GM23338 (cell line): ENCODE results near the gene CTDP1. TPM values are rescaled to one million over a fixed set of nuclear protein-coding genes. Genes with fewer than 3 reads are reported as not detected.

Experiments
- ATAC-seq: fragments of 200-7000 bp; cut with Tn5 transposase; 3 replicates; pipeline ENCODE4 v1.9.1; 2020
- DNase-seq: peaks from one replicate; pipeline ENCODE4 v3.0.0-alpha.2; 2015; ENCODE audit warnings: low spot score
- H2AFZ ChIP-seq: fragments of 200-600 bp; sonication (generic); 2 replicates; pipeline ENCODE4 v1.8.0; 2016; ENCODE audit warnings: antibody characterized with exemption, mild to moderate bottlenecking, moderate library complexity
- H3F3A ChIP-seq: fragments of 200-600 bp; sonication (generic); replicated peaks from 2 replicates; pipeline ENCODE4 v1.8.0; 2017; ENCODE audit warnings: antibody characterized with exemption, mixed run types, low read depth
- H3K27ac ChIP-seq: fragments of 200-600 bp; sonication (generic); 2 replicates; pipeline ENCODE4 v1.6.1; 2016; ENCODE audit warnings: low read depth
- H3K27me3 ChIP-seq: fragments of 200-600 bp; sonication (generic); 2 replicates; pipeline ENCODE4 v1.8.0; 2016; ENCODE audit warnings: mild to moderate bottlenecking, mixed run types, moderate library complexity; ENCODE audit not compliant: insufficient read depth
- H3K36me3 ChIP-seq: fragments of 200-600 bp; sonication (generic); 2 replicates; pipeline ENCODE4 v1.8.0; 2016; ENCODE audit warnings: mild to moderate bottlenecking; ENCODE audit not compliant: insufficient read depth
- H3K4me1 ChIP-seq: fragments of 200-600 bp; sonication (generic); 2 replicates; pipeline ENCODE4 v1.8.0; 2016; ENCODE audit warnings: mild to moderate bottlenecking, moderate library complexity; ENCODE audit not compliant: insufficient read depth
- H3K4me2 ChIP-seq: fragments of 200-600 bp; sonication (generic); 2 replicates; pipeline ENCODE4 v1.7.1; 2017; ENCODE audit warnings: mixed run types
- H3K4me3 ChIP-seq: fragments of 200-600 bp; sonication (generic); 2 replicates; pipeline ENCODE4 v1.6.1; 2016; ENCODE audit warnings: mixed run types
- H3K79me2 ChIP-seq: fragments of 200-600 bp; sonication (generic); replicated peaks from 2 replicates; pipeline ENCODE4 v1.8.0; 2017; ENCODE audit warnings: mild to moderate bottlenecking; ENCODE audit not compliant: insufficient read depth
- H3K9me2 ChIP-seq: fragments of 200-600 bp; sonication (generic); 2 replicates; pipeline ENCODE4 v1.8.0; 2017; ENCODE audit not compliant: insufficient read depth
- H4K20me1 ChIP-seq: fragments of 200-600 bp; sonication (generic); replicated peaks from 2 replicates; pipeline ENCODE4 v1.8.0; 2017; ENCODE audit warnings: mild to moderate bottlenecking; ENCODE audit not compliant: insufficient read depth
- H3K27ac Mint-ChIP-seq: 2 replicates; pipeline ENCODE4 v1.8.0; 2020; ENCODE audit warnings: inconsistent platforms, mild to moderate bottlenecking, moderate library complexity, mixed read lengths
- H3K27me3 Mint-ChIP-seq: 3 replicates; pipeline ENCODE4 v1.8.0; 2022; ENCODE audit warnings: low read depth, mild to moderate bottlenecking, moderate library complexity, mixed read lengths, inconsistent platforms; ENCODE audit not compliant: insufficient read depth, poor library complexity
- H3K36me3 Mint-ChIP-seq: 3 replicates; pipeline ENCODE4 v1.8.0; 2021; ENCODE audit warnings: low read depth, mild to moderate bottlenecking, inconsistent platforms, moderate library complexity, mixed read lengths
- H3K4me1 Mint-ChIP-seq: 3 replicates; pipeline ENCODE4 v1.8.0; 2020; ENCODE audit warnings: mild to moderate bottlenecking, inconsistent platforms, mixed read lengths
- H3K4me3 Mint-ChIP-seq: 3 replicates; pipeline ENCODE4 v1.8.0; 2021; ENCODE audit warnings: moderate library complexity, mild to moderate bottlenecking, inconsistent platforms, mixed read lengths
- H3K9me3 Mint-ChIP-seq: 3 replicates; pipeline ENCODE4 v1.8.0; 2020; ENCODE audit warnings: moderate library complexity, mild to moderate bottlenecking, inconsistent platforms, mixed read lengths
- CREB1 ChIP-seq: fragments of 250-450 bp; sonication (Bioruptor Pico); IDR thresholded peaks from 2 replicates; pipeline ENCODE4 v1.5.0; 2020; ENCODE audit warnings: low read depth, mild to moderate bottlenecking, moderate library complexity
- EZH2 ChIP-seq: fragments of 200-600 bp; sonication (generic); IDR thresholded peaks from one replicate; pipeline ENCODE4 v1.8.0; 2017; ENCODE audit warnings: antibody characterized with exemption, mild to moderate bottlenecking, low read depth; ENCODE audit not compliant: unreplicated experiment
- EZH2phosphoT487 ChIP-seq: fragments of 200-600 bp; sonication (generic); IDR thresholded peaks from one replicate; pipeline ENCODE4 v1.8.1; 2018; ENCODE audit warnings: antibody characterized with exemption; ENCODE audit not compliant: unreplicated experiment
- JUNB ChIP-seq: IDR thresholded peaks from one replicate; pipeline ENCODE4 v1.6.1; 2016; ENCODE audit warnings: antibody characterized with exemption; ENCODE audit not compliant: unreplicated experiment
- NANOG ChIP-seq: IDR thresholded peaks from 2 replicates; pipeline ENCODE4 v1.6.1; 2016; ENCODE audit warnings: antibody characterized with exemption, borderline replicate concordance
- POLR2AphosphoS5 ChIP-seq: IDR thresholded peaks from 2 replicates; pipeline ENCODE4 v1.6.1; 2016; ENCODE audit warnings: antibody characterized with exemption, low read depth
- STAT1 ChIP-seq: IDR thresholded peaks from one replicate; pipeline ENCODE4 v1.6.1; 2016; ENCODE audit warnings: antibody characterized with exemption; ENCODE audit not compliant: unreplicated experiment
- ZNF114 ChIP-seq: fragments of 250-450 bp; sonication (Bioruptor Pico); IDR thresholded peaks from 2 replicates; pipeline ENCODE4 v1.5.0; 2020; ENCODE audit warnings: mild to moderate bottlenecking, moderate library complexity
- ZNF331 ChIP-seq: fragments of 250-450 bp; sonication (Bioruptor Pico); IDR thresholded peaks from 2 replicates; pipeline ENCODE4 v1.5.0; 2020; ENCODE audit warnings: low read depth, mild to moderate bottlenecking, moderate library complexity
- polyA plus RNA-seq: library from polyadenylated mRNA; unstranded; fragments of >200 nt; fragmentation: Nextera tagmentation; extraction: Ambion mirVana; gene quantifications from 2 replicates; pipeline ENCODE4 v1.2.1, GENCODE V29; 2016
- total RNA-seq: library from RNA; depleted of rRNA; stranded (reverse); fragments of >200 nt; shearing (Covaris generic); gene quantifications from 2 replicates; pipeline ENCODE4 v1.2.3, GENCODE V29; 2014
- TF ChIP-seq, protein P1 (sequence below): fragments of 250-450 bp; sonication (Bioruptor Pico); IDR thresholded peaks from 2 replicates; pipeline ENCODE4 v1.5.0; 2020; ENCODE audit warnings: mild to moderate bottlenecking, moderate library complexity
- TF ChIP-seq, protein P2 (sequence below): IDR thresholded peaks from one replicate; pipeline ENCODE4 v1.6.1; 2018; ENCODE audit warnings: antibody characterized with exemption; ENCODE audit not compliant: unreplicated experiment
- TF ChIP-seq, protein P3 (sequence below): IDR thresholded peaks from 2 replicates; pipeline ENCODE4 v1.6.1; 2016; ENCODE audit warnings: antibody characterized with exemption
- TF ChIP-seq, protein P4 (sequence below), 2 experiments: fragments of 200-600 bp in 1 of 2; sonication (generic) in 1 of 2; conservative IDR thresholded peaks; 2 replicates each; pipeline versions ENCODE4 v1.5.1 to v1.6.1; 2016 to 2017; ENCODE audit warnings: antibody characterized with exemption in 2 of 2, low read depth in 2 of 2, mild to moderate bottlenecking in 2 of 2, moderate library complexity in 1 of 2

CTDP1 gene
- total and polyA plus RNA-seq, 2 experiments from 2014 or later = 9.4 to 51.6 TPM

DNA sequence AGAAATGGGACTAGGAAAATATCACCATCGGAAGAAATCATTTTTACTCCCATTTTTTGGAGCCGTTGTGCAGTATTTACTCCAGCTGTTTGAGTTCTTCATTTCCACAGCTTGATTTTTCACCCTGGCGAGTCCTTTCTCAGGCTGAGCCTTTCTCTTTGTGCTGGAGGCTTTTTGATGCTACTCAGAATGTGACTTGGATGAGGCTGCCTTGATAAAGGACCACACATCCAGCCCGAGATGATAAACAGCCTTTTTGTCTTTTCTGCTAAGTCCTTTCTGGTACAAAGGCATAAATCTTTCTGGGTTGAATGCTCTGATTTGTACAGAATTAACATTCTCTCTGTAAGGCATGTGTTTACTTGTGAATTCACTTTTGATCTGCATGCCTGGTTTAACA lies 17.6 kb upstream of the CTDP1 start:
- Mint-ChIP-seq H3K36me3 (no peaks in the 10 kb centered on the region), H3K27ac (no peak overlapping the region), H3K9me3 (no peaks in the 10 kb centered on the region), H3K4me1 (peaks cover 32% of the 10 kb centered on the region), H3K4me3 (no peak overlapping the region), H3K27me3 (peaks cover 2% of the 10 kb centered on the region)
- no peak for TF ChIP-seq STAT1
- no peak for TF ChIP-seq CREB1
- no peak for TF ChIP-seq POLR2AphosphoS5
- TF ChIP-seq ZNF114 = no peak
- TF ChIP-seq, protein P1, sequence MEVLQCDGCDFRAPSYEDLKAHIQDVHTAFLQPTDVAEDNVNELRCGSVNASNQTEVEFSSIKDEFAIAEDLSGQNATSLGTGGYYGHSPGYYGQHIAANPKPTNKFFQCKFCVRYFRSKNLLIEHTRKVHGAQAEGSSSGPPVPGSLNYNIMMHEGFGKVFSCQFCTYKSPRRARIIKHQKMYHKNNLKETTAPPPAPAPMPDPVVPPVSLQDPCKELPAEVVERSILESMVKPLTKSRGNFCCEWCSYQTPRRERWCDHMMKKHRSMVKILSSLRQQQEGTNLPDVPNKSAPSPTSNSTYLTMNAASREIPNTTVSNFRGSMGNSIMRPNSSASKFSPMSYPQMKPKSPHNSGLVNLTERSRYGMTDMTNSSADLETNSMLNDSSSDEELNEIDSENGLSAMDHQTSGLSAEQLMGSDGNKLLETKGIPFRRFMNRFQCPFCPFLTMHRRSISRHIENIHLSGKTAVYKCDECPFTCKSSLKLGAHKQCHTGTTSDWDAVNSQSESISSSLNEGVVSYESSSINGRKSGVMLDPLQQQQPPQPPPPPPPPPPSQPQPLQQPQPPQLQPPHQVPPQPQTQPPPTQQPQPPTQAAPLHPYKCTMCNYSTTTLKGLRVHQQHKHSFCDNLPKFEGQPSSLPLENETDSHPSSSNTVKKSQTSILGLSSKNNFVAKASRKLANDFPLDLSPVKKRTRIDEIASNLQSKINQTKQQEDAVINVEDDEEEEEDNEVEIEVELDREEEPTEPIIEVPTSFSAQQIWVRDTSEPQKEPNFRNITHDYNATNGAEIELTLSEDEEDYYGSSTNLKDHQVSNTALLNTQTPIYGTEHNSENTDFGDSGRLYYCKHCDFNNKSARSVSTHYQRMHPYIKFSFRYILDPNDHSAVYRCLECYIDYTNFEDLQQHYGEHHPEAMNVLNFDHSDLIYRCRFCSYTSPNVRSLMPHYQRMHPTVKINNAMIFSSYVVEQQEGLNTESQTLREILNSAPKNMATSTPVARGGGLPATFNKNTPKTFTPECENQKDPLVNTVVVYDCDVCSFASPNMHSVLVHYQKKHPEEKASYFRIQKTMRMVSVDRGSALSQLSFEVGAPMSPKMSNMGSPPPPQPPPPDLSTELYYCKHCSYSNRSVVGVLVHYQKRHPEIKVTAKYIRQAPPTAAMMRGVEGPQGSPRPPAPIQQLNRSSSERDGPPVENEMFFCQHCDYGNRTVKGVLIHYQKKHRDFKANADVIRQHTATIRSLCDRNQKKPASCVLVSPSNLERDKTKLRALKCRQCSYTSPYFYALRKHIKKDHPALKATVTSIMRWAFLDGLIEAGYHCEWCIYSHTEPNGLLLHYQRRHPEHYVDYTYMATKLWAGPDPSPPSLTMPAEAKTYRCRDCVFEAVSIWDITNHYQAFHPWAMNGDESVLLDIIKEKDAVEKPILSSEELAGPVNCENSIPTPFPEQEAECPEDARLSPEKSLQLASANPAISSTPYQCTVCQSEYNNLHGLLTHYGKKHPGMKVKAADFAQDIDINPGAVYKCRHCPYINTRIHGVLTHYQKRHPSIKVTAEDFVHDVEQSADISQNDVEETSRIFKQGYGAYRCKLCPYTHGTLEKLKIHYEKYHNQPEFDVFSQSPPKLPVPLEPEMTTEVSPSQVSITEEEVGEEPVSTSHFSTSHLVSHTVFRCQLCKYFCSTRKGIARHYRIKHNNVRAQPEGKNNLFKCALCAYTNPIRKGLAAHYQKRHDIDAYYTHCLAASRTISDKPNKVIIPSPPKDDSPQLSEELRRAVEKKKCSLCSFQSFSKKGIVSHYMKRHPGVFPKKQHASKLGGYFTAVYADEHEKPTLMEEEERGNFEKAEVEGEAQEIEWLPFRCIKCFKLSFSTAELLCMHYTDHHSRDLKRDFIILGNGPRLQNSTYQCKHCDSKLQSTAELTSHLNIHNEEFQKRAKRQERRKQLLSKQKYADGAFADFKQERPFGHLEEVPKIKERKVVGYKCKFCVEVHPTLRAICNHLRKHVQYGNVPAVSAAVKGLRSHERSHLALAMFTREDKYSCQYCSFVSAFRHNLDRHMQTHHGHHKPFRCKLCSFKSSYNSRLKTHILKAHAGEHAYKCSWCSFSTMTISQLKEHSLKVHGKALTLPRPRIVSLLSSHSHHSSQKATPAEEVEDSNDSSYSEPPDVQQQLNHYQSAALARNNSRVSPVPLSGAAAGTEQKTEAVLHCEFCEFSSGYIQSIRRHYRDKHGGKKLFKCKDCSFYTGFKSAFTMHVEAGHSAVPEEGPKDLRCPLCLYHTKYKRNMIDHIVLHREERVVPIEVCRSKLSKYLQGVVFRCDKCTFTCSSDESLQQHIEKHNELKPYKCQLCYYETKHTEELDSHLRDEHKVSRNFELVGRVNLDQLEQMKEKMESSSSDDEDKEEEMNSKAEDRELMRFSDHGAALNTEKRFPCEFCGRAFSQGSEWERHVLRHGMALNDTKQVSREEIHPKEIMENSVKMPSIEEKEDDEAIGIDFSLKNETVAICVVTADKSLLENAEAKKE (CRISPR knock-in tag) = no peak
- TF ChIP-seq EZH2 = no peak
- TF ChIP-seq JUNB = no peak
- no peak for TF ChIP-seq NANOG
- TF ChIP-seq, protein P2, sequence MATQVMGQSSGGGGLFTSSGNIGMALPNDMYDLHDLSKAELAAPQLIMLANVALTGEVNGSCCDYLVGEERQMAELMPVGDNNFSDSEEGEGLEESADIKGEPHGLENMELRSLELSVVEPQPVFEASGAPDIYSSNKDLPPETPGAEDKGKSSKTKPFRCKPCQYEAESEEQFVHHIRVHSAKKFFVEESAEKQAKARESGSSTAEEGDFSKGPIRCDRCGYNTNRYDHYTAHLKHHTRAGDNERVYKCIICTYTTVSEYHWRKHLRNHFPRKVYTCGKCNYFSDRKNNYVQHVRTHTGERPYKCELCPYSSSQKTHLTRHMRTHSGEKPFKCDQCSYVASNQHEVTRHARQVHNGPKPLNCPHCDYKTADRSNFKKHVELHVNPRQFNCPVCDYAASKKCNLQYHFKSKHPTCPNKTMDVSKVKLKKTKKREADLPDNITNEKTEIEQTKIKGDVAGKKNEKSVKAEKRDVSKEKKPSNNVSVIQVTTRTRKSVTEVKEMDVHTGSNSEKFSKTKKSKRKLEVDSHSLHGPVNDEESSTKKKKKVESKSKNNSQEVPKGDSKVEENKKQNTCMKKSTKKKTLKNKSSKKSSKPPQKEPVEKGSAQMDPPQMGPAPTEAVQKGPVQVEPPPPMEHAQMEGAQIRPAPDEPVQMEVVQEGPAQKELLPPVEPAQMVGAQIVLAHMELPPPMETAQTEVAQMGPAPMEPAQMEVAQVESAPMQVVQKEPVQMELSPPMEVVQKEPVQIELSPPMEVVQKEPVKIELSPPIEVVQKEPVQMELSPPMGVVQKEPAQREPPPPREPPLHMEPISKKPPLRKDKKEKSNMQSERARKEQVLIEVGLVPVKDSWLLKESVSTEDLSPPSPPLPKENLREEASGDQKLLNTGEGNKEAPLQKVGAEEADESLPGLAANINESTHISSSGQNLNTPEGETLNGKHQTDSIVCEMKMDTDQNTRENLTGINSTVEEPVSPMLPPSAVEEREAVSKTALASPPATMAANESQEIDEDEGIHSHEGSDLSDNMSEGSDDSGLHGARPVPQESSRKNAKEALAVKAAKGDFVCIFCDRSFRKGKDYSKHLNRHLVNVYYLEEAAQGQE = no peak
- TF ChIP-seq, protein P3, sequence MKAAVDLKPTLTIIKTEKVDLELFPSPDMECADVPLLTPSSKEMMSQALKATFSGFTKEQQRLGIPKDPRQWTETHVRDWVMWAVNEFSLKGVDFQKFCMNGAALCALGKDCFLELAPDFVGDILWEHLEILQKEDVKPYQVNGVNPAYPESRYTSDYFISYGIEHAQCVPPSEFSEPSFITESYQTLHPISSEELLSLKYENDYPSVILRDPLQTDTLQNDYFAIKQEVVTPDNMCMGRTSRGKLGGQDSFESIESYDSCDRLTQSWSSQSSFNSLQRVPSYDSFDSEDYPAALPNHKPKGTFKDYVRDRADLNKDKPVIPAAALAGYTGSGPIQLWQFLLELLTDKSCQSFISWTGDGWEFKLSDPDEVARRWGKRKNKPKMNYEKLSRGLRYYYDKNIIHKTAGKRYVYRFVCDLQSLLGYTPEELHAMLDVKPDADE = no peak
- TF ChIP-seq EZH2phosphoT487 = no peak
- TF ChIP-seq ZNF331 (CRISPR knock-in tag) = no peak
- TF ChIP-seq, protein P4, sequence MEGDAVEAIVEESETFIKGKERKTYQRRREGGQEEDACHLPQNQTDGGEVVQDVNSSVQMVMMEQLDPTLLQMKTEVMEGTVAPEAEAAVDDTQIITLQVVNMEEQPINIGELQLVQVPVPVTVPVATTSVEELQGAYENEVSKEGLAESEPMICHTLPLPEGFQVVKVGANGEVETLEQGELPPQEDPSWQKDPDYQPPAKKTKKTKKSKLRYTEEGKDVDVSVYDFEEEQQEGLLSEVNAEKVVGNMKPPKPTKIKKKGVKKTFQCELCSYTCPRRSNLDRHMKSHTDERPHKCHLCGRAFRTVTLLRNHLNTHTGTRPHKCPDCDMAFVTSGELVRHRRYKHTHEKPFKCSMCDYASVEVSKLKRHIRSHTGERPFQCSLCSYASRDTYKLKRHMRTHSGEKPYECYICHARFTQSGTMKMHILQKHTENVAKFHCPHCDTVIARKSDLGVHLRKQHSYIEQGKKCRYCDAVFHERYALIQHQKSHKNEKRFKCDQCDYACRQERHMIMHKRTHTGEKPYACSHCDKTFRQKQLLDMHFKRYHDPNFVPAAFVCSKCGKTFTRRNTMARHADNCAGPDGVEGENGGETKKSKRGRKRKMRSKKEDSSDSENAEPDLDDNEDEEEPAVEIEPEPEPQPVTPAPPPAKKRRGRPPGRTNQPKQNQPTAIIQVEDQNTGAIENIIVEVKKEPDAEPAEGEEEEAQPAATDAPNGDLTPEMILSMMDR (conservative IDR thresholded peaks at IDR 0.05; ENCODE audit: low read depth in 2 of 2) = no peak
- ATAC-seq (no peak), DNase-seq (no peak)
- no peaks in the 10 kb centered on the region for H4K20me1 ChIP-seq
- no peak overlapping the region for H3K4me3 ChIP-seq
- no peaks in the 10 kb centered on the region for H3K79me2 ChIP-seq
- H3K4me1 ChIP-seq = peaks cover 33% of the 10 kb centered on the region
- H3K9me2 ChIP-seq = no peaks in the 10 kb centered on the region
- no peaks in the 10 kb centered on the region for H3K27me3 ChIP-seq
- H3K4me2 ChIP-seq = peak overlapping the region; percentile 41
- H3K27ac ChIP-seq = no peak overlapping the region
- no peaks in the 10 kb centered on the region for H3F3A ChIP-seq
- H2AFZ ChIP-seq = peak overlapping the region; percentile 25; the same call in 1 of the 2 replicates
- H3K36me3 ChIP-seq = no peaks in the 10 kb centered on the region
